Measurements from ENCODE around the gene CENPW.

The CENPW gene

DNA sequence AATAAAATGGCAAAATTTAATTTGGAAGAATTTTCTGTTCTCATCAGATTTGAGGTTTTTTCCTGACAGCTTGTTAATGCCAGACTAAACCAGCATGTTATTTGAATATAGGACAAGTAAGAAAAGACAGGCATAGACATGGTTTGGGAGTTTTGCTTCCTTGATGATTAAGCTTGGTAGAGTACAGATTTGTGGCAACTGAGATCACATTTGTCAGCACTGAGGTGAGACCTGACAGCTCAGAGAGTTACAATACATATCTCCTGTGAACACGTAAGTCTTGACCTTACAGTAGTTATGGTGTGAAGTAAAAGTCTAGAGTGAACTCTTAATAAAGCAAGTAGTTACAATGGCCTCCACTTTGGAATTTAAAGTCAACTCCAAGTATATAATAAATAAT lies 34.5 kb downstream of the CENPW start:
- DNase-seq: no peak

DNA sequence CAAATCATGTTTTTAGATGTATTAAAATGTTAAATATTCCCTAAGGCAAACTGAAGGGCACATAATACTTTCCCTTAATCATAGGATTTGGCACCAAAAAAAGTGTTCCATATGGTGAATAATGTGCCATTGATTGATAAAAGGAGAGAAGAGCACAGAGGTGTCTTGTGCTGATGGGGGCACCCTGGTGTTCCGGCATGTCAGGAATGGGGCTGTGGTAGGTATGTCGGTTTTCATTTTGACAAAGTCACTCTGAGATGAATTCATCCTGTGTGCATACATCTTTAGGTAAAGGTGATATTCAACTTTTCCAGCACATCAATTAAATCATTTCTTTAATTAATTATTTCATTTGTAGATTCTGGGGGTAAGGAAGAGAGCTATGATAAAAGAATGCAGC lies 36.8 kb downstream of the CENPW start:
- DNase-seq: no peak

DNA sequence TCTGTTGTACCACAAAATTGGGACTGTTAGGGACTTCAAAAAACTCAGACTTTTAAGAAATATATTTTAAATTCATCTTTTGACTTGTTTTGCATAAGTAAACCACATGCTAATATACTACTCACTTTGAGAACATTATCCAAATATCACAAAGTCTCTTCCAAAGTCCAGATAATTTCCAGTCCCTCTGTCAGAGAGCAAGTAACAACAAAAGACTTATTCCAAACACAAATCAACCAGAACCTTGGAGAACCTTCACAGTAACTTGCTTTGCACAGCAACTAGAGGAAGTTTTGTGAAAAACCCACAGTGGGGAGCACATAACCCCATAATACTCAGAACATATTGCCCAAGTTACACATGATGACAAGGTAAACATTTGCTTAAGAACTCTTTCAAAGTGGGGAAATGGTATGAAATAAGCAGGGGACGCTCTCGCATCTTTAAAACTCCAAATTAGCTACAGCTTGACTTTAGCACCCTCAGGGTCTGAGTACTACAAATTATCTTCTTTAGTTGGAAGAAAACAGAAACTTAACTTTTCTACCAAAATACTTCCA lies 37.8 kb downstream of the CENPW start:
- no peak for DNase-seq

DNA sequence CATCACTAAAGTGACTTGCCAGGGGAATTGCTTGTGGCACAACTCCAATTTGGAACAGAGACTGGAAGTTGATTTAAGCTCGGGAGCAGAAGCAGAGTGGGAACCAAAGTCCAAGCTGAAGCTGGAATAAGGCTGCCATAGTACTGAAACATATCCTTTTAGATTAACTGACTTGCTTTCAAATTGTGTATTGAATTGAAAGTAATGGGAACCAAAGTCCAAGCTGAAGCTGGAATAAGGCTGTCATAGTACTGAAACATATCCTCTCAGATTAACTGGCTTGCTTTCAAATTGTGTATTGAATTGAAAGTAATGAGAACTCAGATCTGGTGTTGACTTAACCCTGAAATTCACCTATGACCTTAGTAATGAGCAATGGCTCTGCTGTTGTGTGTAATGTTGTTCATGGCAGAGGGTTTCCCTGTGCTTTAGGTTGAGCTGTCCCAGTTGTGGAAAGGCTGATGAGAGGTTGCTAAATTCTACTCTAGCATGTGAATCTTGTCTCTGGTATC lies 40.2 kb downstream of the CENPW start:
- no peak for DNase-seq

DNA sequence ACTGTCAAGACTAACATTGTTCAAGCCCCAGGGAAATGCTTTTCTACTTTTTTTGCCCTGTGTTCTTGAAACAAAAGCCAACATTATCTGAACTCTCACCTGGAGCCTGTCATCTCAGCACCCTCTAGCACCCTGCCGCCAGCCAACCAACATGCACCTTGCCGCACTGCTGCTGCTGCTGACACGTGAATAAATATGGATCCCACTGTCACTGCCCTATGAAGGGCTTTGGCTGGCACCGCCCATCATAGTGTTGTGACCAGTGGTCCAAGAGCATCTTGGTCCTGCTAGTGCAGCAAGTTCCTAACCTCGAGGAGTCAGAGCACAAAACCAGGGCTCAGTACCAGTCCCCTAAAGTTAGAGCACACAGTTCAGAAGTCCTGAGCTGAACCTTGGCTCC lies 41.6 kb downstream of the CENPW start:
- DNase-seq: no peak

DNA sequence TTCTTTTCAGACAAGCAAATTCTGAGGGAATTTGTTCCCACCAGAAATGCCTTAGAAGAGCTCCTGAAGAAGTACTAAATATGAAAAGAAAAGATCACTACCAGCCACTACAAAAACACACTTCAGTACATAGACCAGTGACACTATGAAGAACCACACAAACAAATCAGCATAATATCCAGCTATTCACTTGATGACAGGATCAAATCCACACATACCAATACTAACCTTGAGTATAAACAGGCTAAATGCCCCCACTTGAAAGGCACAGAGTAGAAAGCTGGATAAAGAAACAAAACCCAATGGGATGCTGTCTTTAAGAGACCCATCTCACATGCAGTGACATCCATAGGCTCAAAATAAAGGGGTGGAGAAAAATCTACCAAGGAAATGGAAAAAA lies 43.3 kb downstream of the CENPW start:
- no peak for DNase-seq

DNA sequence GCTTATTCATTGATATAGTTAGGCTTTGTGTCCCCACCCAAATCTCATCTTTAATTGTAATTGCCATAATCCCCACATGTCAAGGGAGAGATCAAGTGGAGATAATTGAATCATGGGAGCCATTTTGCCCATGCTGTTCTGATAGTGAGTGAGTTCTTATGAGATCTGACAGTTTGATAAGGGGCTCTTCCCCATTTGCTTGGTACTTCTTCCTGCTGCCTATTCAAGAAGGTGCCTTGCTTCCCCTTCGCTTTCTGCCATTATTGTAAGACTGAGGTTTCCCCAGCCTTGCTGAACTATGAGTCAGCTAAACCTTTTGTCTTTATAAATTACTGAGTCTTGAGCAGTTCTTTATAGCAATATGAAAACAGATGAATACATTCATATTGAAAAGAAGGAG lies 45.6 kb downstream of the CENPW start:
- DNase-seq: no peak

DNA sequence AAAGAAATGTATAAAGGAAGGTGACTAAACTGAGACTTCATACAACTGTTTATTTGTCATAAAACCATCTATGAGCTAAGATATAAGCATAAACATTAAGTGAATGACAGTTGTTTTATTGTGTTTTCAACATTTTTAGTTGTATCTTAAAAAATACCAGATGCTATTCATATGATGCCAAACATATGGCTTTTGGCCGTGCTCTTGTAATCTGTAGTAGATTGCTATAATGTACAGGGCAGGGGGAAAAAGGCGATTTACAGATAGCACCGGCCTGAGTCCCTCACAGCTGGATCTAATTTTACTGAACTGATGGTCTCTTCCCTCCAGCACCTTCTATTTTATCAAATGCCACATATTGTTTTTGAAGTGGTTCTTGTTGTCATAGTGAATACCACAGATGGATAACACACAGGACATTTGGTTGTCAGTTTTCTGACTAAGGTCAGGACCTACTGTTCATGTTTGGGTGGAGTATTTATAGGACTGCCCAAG lies 48.2 kb downstream of the CENPW start:
- no peak for DNase-seq

DNA sequence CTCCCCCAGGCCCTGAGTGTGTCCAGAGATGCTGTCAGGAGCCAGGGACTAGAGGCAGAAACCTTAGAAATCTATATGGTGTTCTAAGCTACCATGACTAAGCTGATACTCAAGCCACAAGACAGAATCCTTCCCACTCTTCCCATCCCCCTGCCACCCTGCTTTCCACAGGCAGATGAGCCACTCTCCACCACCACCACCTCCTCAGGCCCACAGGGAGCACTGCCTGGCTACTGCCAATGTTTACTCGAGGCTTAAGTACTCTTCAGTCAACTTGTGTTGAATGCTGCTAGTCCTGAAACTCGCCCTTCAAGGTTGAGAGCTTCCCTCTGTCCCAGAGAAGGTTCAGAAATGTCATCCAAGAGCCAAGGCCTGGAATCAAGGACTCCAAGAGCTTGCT lies 56.2 kb downstream of the CENPW start:
- no peak for DNase-seq
